Fibroblast of skin of right biceps (primary cell): Measurements from ENCODE around the gene NUDT16L1.
"Not testable (repeated sequence)": the region's sequence is repeated elsewhere in the genome, so short reads cannot be mapped to it uniquely, and the experiment has no call there.

ENCODE experiments used
- DNase-seq: peaks from one replicate; pipeline ENCODE4 v3.0.0-alpha.2; 2013

Gene NUDT16L1

DNA sequence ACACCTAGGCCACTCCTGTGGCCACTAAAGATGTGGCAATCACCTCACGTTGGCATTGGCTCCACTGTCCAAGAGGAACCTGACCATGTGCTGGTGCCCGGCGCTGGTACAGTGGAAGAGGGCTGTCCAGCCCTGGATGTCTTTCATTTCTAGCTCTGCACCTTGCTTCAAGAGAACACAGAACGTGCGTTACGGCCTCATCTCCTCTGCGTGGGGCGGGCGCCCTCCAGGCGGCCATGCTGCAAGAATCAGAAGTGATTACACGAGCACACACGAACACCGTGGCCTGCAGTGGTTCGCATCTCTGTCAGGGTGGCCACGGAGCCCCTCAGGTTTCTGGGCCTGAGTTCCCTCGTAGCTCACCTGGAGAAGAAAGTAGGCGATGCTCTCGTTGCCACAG is 33.3 kb downstream of the NUDT16L1 start:
- no peak for DNase-seq

DNA sequence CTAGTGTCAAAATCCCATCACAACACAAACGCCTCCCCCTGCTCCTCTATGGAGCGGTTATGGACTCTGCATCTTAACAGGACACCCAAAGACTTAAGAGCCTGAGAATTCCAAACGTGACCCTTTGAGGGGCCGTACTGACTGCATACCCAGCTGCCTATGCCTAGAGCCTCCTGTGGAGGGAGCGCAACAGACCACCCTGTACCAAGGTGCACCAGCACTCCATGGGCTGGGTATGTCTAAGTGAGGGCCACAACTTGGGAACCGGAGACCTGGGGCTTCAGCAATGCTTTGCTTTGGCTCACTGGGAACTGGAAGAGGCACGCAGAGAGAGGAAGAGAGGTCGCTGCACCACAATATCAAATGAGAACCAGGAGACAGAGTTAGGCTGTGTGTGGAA is 35.3 kb downstream of the NUDT16L1 start:
- DNase-seq, result no peak

DNA sequence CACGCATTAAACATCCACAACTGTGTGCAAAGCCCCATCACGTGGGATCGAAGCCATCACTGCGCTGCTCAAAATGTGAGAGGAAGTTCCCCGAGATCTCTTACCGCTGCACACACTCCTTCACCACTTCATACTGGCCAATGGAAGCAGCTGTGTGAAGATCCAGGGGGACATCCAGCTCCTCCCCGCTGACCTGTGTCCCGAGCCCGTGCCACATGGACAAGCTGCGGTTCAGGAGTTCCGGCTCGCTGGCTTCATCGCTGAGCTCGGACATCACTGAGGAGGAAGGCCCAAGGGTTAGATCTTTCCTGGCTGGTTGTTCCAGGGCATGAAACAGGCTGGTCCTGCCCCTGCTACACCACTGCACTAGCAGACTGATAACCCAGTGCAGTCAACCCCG is 36.5 kb downstream of the NUDT16L1 start:
- DNase-seq, result no peak

DNA sequence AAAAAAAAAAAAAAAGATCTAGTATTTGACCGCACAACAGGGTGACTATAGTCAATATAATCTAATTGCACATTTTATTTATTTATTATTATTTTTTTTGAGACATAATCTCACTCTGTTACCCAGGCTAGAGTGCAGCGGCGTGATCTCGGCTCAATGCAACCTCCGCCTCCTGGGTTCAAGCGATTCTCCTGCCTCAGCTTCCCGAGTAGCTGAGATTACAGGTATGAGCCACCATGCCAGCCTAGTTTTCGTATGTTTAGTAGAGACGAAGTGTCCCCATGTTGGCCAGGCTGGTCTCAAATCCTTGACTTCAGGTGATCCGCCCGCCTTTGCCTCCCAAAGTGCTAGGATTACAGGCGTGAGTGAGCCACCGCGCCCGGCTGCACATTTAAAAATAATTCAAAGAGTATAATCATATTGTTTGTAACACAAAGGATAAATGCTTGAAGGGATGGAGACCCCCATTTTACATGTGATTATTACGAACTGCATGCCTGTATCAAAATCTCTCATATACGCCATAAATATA is 39.9 kb downstream of the NUDT16L1 start:
- DNase-seq, result no peak

DNA sequence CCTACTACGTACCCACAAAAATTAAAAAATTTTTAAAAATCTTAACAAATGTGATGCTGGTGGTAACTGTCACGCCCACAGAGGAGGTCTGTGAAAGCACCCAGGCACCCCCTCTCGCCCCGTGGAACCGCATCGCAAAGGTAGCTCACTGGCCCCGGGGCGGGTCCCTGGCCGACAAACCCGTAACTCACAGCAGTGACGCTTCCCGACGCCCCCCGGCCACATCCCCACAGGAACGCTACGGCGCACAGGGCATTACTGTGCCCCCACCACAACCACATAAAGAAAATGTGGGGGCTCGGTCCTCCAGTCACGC is 40.3 kb downstream of the NUDT16L1 start:
- no peak for DNase-seq

DNA sequence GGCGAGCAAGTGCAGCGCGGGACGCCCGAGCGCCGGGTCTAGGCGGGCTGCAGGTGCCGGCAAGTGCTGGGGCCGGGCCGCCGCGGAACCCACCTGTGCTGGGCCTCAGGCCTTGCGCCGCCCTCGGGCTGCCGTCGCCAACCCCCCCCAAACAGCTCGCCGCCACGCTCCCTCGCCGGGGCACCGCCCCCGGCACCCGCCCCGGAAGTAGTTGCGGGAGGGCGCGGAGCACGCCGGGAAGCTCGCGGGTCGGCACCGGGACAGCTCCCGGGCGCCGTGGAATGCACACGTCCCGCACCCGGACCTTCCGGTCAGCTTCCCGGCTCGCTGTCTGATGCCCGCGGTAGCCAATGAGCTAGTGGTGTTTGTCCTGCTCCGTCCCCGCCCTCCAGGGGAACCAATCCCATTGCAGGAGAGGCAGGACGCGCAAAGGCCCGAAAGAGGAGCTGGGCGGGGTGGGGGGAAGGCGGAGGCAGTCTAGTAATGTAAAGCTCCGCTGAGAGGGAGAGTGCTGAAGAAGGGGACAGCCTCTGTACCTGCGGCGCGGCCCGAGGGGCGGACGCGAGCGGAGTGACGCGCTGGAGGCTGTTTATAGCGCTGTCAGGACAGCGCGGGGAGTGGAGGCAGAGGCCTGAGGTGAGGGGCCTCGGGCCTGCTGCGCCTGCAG is 40.8 kb downstream of the NUDT16L1 start, which contains the start of the genes ANKS3 and DNAAF8:
ANKS3 (minus strand) TSS at position 209 of the 667 bp plus-strand sequence. CDS start 4,122 bp downstream, outside the sequence.
DNAAF8 (plus strand) TSS at position 475 of the 667 bp plus-strand sequence. CDS start 1,978 bp downstream, outside the sequence.
- DNase-seq, result peak; percentile 97

DNA sequence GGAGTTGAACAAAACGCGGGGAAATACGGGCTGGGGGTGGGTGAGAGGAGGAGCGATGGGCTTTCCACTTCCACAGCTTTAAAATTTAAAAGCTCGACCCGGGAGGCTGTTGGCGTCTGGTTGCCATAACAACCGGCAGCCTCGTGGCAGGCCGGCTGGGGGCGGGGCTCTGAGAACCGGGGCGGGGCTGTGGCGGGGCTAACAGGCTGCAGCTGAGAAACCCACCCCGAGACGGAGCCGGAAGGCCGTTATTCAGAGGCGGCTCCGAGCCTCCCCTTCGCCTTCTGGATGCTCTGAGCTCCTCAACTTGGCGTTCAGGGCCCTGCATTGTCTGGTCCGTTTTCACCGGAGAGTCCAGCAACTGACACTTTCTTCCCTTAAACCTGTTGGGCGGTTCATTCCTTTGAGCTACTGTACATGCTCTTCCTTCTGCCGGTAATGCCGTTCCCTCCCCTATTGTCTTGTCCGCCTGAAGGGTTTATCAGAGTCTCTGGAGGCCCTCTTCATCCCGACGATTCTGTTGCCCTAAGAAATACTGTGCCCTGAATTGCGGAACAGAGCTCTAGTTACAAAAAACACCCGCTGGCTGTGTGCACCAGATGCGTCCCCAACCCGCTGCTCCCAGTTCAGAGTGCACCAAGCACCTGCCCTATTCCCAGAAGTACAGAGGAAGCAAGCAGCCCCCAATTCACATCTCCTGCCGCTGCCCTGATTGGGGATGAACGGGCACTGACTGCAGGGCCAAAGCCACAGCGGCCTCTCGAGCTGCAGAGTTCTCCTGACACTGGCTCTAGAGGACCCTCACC is 41.6 kb downstream of the NUDT16L1 start:
- peak; percentile 84 for DNase-seq

DNA sequence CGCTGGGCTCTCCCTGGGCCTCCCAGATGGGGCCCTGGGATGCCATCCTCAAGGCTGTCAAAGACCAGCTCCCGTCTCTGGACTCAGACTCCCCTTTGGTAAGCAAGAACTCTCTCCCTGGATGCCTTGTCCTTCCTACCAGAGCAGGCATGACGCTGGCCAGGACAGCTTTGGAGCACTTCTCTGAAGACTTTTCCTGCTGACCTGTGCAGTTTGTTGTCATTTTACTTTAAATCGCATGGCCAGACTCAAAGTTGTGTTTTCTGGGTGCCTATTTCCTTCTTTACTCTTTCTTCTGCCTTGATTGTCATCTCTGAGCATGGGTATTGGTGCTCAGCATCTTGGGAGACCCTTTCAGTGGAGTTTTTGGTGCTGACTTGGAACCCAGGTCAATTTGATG is 43.2 kb downstream of the NUDT16L1 start:
- no peak for DNase-seq

DNA sequence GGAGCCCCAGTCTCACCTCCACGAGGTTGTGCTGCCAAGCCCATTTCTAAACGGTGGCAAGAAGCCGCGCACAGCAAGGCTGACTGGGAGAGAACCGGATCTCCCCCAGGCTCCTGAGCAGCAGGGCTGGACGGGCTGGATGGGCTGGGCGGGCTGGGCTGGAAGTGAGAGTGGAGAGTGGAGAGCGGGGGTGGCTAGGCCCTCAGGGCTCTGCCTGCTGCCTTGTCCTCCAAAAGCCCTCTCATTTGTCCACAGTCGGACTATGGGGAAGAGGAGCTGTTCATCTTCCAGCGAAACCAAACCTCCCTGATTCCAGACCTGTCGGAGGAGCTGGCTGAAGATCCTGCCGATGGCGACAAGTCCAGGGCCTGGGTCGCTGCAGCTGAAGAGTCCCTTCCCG is 44.2 kb downstream of the NUDT16L1 start:
- no peak for DNase-seq

DNA sequence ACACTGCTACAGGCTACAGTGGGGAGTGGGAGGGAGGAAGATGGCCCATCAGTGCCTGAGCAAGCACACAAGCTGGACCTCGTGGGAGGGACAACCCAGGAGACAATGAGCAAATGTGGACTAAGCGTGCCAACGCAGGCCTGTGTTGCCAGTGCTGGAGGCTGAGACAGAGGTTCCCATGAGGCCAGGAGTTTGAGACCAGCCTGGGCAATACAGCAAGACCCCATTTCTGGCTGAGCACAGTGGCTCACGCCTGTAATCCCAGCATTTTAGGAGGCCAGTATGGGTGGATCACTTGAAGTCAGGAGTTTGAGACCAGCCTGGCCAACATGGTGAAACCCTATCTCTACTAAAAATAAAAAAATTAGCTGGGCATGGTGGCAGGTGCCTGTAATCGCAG is 45.0 kb downstream of the NUDT16L1 start:
- DNase-seq, result not testable (repeated sequence)

DNA sequence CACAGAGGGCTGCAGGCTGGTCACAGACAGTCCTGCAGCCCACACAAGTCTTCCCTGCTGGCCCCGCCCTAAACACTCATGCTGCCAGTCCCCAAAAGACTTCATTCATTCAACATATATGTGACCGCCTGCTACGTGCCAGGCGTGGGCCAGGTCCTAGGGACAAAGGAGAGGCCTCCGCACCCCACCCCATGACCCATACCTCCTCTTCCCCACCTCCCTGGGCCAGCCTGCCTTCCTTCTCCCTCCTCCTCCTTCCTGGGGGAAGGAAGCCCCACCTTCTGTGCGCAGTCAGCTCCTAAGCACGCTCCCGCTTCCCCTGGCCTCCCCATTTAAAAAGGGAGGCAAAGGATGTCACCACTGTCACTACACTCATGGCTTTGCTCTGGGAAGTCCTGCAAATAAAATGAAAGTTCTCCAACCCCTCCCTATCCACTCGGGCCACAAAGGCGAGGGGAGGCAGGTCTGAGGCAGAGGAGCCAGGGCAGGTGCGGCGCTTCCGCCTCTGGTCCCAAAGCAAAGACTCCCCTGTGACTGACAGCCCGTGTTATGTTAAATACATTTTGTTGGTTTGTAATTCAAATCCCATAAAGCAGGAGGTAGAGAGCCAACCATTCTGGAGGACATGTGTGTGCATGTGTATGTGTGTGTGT is 50.0 kb downstream of the NUDT16L1 start:
- peak; percentile 7 for DNase-seq

DNA sequence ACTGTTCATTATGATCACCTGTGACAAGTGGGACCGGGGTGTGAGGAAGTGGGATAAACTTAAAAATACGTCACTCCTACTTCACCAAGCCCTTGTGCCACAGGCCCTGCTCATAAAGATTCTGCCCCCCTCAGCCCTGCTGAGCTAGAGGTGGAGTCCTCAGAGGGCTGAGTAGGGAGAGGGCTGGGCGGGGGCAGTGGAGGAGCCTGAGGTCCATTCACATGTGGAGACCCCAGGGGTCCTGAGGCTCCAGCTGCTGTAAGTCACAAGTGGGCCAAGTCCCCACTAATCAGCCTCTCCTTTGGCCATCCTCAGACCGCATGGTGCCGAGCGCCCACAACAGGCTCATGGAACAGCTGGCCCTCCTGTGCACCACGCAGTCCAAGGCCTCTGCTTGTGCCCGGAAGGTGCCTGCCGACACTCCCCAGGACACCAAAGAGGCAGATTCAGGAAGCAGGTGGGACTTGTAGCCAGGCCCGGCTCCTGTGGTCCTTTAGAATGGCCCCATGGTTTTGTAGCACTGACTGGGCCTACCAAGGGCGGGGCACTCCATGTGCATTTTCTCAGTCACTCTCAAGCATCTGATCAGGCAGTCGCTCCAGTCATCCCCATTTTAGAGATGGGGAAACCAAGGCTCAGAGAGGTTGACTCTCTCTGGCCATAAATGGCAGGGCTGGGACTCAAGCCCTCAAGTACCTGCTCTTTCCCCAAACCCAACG is 51.4 kb downstream of the NUDT16L1 start:
- DNase-seq, result no peak

DNA sequence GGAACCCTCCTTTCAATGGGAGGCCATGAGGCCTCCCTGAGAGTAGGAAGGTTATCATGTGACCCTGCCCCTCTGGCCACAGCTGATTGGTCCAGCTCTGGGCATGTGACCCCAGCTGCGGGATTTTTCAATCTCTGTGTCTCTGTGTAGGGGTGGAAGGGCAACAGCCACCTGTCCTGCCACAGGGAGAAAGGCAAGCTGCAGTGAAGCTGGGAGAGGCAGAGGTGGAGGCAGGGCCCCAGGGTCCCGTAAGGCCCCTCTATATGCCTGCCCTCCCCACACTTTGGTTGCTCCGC is 51.9 kb downstream of the NUDT16L1 start:
- DNase-seq, result no peak
